ENCODE measurements around the gene PCDHA1.
"Not testable (repeated sequence)": the region's sequence is repeated elsewhere in the genome, so short reads cannot be mapped to it uniquely, and the experiment has no call there.

The PCDHA1 gene

GRCh38 chr5:140785905-140786686 is at the start of gene PCDHA1:
Gene PCDHA1 (plus strand): TSS chr5:140786140.
- DNase-seq (ENCODE audit: low spot score): no peak

- no peak for DNase-seq (ENCODE audit: low spot score)
Observed at GRCh38 chr5:140737486-140737885, 48.5 kb upstream of the PCDHA1 start.

GRCh38 chr5:140741967-140742366 is 44.0 kb upstream of the PCDHA1 start:
- DNase-seq (ENCODE audit: low spot score): no peak

DNA sequence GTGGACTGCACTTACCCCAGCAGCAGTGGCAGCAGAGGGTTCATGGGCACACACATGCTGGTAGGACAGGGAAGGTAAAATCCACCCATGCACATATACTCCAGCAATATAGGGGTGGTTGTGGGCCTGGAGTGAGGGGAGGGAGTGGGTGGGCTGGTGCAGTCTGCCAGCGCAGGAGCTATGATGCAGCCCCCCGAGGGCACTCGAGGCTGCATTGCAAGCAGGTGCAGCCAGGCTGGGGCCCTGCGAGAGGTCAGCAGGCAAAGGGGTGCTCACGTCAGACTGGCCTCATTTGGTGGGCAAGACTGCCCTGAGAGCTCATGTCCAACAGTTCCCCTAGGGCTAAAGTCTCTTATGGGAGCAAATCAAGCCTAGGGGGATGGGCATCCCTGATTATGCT is 32.4 kb upstream of the PCDHA1 start:
- DNase-seq (ENCODE audit: low spot score): no peak

DNA sequence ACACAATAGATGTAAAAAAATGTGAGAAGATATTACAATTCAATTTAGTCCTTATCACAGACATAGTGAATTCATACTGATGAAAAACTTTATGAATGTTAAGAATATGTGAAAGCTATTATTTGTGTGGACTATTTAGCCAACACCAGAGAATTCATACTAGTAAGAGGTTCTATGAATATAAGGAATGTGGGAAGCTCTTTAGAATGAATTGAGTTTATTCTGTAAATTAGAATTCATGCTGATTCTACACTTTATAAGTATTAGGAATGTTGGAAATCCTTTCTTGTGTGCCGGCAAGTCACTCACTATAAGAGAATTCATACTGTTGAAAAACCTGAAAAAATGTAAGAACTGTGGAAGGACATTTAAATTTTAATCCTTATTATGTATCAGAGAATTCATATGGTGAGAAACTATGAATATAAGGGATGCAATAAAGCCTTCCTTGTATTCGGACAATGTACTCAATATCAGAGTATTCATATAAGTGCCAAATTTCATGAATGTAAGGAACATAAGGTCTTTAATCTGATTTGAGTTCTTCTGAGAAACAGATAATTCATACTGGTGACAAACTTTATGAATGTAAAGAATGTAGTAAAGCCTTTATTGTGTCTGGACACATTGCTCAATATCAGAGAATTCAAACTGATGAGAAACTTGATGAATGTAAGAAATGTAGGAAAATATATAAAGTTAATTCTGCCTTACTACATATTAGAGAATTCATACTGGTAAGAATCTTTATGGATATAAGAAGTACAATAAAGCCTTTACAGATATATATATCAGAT is 21.6 kb upstream of the PCDHA1 start:
- DNase-seq (ENCODE audit: low spot score): no peak

GRCh38 chr5:140767444-140767843 is 18.5 kb upstream of the PCDHA1 start:
- DNase-seq (ENCODE audit: low spot score): no peak

DNA sequence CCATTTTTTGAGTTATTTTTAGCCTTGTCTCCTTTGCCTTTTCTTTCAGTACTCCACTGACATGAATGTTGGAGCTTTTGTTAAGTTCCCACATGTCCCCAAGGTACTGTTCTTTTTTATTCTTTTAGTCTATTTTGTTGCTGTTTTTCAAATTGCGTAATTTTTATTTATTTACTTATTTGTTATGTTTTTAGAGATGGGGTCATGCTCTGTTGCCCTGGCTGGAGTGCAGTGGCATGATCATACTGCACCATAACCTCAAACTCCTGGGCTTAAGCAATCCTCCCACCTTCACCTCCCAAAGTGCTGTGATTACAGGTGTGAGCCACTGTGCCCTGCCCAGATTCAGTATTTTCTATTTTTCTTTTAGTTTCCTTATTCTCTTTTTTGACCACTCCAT is 5.4 kb upstream of the PCDHA1 start:
- no peak for DNase-seq (ENCODE audit: low spot score)

DNA sequence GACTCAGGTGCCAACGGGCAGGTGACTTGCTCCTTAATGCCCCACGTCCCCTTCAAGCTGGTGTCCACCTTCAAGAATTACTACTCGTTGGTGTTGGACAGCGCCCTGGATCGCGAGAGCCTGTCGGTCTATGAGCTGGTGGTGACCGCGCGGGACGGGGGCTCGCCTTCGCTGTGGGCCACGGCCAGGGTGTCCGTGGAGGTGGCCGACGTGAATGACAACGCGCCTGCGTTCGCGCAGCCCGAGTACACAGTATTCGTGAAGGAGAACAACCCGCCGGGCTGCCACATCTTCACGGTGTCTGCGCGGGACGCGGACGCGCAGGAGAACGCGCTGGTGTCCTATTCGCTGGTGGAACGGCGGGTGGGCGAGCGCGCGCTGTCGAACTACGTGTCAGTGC is 1.5 kb downstream of the PCDHA1 start:
- not testable (repeated sequence) for DNase-seq (ENCODE audit: low spot score)

GRCh38 chr5:140787849-140788504 is 2.0 kb downstream of the PCDHA1 start:
- DNase-seq (ENCODE audit: low spot score): not testable (repeated sequence)

DNA sequence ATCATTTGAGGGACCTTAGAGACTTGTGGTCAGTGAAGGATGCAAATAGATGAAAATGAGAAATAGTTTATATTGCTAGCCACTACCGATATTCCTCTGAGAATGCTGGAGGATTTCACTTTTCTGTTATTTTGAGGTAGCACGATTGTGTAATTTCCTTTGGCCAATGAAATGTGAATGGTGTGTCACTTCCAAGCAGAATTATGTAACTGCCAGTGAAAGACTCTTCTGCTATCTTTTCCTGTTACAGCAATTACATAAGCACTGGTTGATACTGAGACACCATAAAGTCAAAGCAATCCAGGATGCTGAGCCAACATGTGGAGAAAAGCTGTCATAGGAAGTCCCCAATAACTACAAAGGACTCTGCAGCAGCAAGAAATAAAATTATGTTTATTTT is 5.1 kb downstream of the PCDHA1 start:
- DNase-seq (ENCODE audit: low spot score): no peak

DNA sequence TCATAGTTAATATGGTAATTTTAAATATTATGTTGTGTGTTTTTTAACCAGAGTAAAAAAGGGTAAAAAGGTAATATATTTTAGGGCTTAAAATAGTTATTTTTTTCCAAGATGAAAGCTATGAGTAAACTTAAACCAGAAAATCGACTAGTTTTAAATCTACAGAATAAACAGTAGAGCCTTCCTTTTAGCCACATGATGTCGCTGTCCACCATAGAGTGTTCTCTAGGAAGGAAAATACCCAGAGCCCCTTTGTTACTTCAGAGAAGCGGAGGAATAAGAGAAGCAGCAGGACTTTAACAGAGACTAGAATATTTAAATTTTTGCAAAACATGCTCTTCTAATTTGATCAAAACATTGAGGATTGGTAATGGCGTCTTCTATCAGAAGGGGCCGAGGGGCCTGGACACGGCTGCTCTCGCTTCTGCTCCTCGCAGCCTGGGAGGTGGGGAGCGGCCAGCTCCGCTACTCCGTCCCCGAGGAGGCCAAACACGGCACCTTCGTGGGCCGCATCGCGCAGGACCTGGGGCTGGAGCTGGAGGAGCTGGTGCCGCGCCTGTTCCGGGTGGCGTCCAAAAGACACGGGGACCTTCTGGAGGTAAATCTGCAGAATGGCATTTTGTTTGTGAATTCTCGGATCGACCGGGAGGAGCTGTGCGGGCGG is 8.8 kb downstream of the PCDHA1 start, which contains the start of gene PCDHA2:
TSS of gene PCDHA2 (plus strand) at position 258 of the 664 bp plus-strand sequence.
- DNase-seq (ENCODE audit: low spot score): no peak

GRCh38 chr5:140795259-140795641 is 9.3 kb downstream of the PCDHA1 start:
- no peak for DNase-seq (ENCODE audit: low spot score)

DNA sequence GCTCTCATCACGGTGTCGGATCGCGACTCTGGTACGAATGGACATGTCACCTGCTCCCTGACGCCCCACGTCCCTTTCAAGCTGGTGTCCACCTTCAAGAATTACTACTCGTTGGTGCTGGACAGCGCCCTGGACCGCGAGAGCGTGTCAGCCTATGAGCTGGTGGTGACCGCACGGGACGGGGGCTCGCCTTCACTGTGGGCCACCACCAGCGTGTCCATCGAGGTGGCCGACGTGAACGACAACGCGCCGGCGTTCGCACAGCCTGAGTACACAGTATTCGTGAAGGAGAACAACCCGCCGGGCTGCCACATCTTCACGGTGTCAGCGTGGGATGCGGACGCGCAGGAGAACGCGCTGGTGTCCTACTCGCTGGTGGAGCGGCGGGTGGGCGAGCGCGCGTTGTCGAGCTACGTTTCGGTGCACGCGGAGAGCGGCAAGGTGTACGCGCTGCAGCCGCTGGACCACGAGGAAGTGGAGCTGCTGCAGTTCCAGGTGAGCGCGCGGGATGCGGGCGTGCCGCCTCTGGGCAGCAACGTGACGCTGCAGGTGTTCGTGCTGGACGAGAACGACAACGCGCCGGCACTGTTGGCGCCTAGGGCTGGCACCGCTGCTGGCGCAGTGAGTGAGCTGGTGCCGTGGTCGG is 10.3 kb downstream of the PCDHA1 start:
- DNase-seq (ENCODE audit: low spot score): not testable (repeated sequence)

GRCh38 chr5:140796718-140797095 is 10.8 kb downstream of the PCDHA1 start:
- DNase-seq (ENCODE audit: low spot score): no peak

- no peak for DNase-seq (ENCODE audit: low spot score)
Observed at GRCh38 chr5:140800816-140801493, 15.0 kb downstream of the PCDHA1 start, which contains the start of gene PCDHA3. Gene PCDHA3 (plus strand): TSS chr5:140801057.

DNA sequence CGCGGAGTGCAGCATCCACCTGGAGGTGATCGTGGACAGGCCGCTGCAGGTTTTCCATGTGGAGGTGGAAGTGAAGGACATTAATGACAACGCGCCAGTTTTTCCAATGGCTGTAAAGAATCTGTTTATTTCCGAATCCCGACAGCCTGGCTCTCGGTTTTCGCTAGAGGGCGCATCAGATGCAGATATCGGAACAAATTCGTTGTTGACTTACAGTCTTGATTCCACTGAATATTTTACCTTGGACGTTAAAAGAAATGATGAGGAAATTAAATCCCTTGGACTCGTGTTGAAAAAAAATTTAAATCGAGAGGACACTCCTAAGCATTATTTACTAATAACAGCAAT is 15.5 kb downstream of the PCDHA1 start:
- DNase-seq (ENCODE audit: low spot score): no peak

GRCh38 chr5:140802381-140802780 is 16.4 kb downstream of the PCDHA1 start:
- DNase-seq (ENCODE audit: low spot score): not testable (repeated sequence)

- DNase-seq (ENCODE audit: low spot score): no peak
Observed at GRCh38 chr5:140802781-140803271, 16.9 kb downstream of the PCDHA1 start.

- no peak for DNase-seq (ENCODE audit: low spot score)
Observed at GRCh38 chr5:140806834-140807775, 21.2 kb downstream of the PCDHA1 start, which contains the start of gene PCDHA4. Gene PCDHA4 (plus strand): TSS chr5:140807068.

Measured in CD4-positive, alpha-beta T cell treated with Interleukin-15 for 4 hours (primary cell).